ENCODE results near the gene ZNF726.
"Not testable (repeated sequence)": the region's sequence is repeated elsewhere in the genome, so short reads cannot be mapped to it uniquely, and the experiment has no call there.

The ZNF726 gene

GRCh38 chr19:23914402-23915286, at the start of gene ZNF726:
ZNF726 (plus strand) TSS chr19:23914886; CDS start chr19:23914995, 109 bp downstream.
- DNase-seq = no peak

GRCh38 chr19:23867895-23868294, 46.8 kb upstream of the ZNF726 start:
- no peak for DNase-seq

- no peak for DNase-seq
These were observed 46.1 kb upstream of the ZNF726 start for GRCh38 chr19:23868630-23869029.

- no peak for DNase-seq
These were observed 42.3 kb upstream of the ZNF726 start for GRCh38 chr19:23872282-23872919.

- DNase-seq = no peak
These were observed 38.4 kb upstream of the ZNF726 start for GRCh38 chr19:23876261-23876660.

GRCh38 chr19:23876756-23877155, 37.9 kb upstream of the ZNF726 start:
- DNase-seq = not testable (repeated sequence)

GRCh38 chr19:23882493-23882892, 32.2 kb upstream of the ZNF726 start:
- DNase-seq = no peak

GRCh38 chr19:23884363-23884762, 30.3 kb upstream of the ZNF726 start:
- no peak for DNase-seq

- no peak for DNase-seq
These were observed 27.0 kb upstream of the ZNF726 start for GRCh38 chr19:23887642-23888041.

- DNase-seq = not testable (repeated sequence)
These were observed 18.6 kb upstream of the ZNF726 start for GRCh38 chr19:23896096-23896495.

GRCh38 chr19:23896912-23897311, 17.8 kb upstream of the ZNF726 start:
- no peak for DNase-seq

GRCh38 chr19:23901360-23901759, 13.3 kb upstream of the ZNF726 start:
- DNase-seq = no peak

GRCh38 chr19:23904406-23904805, 10.3 kb upstream of the ZNF726 start:
- DNase-seq = no peak

GRCh38 chr19:23905771-23906170, 8.9 kb upstream of the ZNF726 start:
- DNase-seq = no peak

GRCh38 chr19:23906835-23907234, 7.9 kb upstream of the ZNF726 start:
- DNase-seq = no peak

- no peak for DNase-seq
These were observed 6.5 kb upstream of the ZNF726 start for GRCh38 chr19:23908165-23908564.

GRCh38 chr19:23909222-23909621, 5.5 kb upstream of the ZNF726 start:
- DNase-seq = no peak

GRCh38 chr19:23913931-23914330, 755 bp upstream of the ZNF726 start:
- no peak for DNase-seq

- DNase-seq = no peak
These were observed 2.3 kb downstream of the ZNF726 start for GRCh38 chr19:23916991-23917390.

GRCh38 chr19:23917856-23918255, 3.2 kb downstream of the ZNF726 start:
- DNase-seq = no peak

- no peak for DNase-seq
These were observed 10.6 kb downstream of the ZNF726 start for GRCh38 chr19:23925285-23925684.

- no peak for DNase-seq
These were observed 18.2 kb downstream of the ZNF726 start for GRCh38 chr19:23932878-23933277.

- not testable (repeated sequence) for DNase-seq
These were observed 22.3 kb downstream of the ZNF726 start for GRCh38 chr19:23937031-23937430.

- no peak for DNase-seq
These were observed 28.7 kb downstream of the ZNF726 start for GRCh38 chr19:23943411-23943810.

All from Kasumi-1 (cell line).